PFSK-1 (cell line): ENCODE measurements around the gene E4F1.

Experiments used
- FOXP2 ChIP-seq: optimal IDR thresholded peaks from 2 replicates; pipeline ENCODE3; 2011; ENCODE audit warnings: borderline replicate concordance, control low read depth, inconsistent platforms; ENCODE audit not compliant: insufficient read depth; ENCODE audit errors: extremely low read length, extremely low read depth
- POLR2AphosphoS5 ChIP-seq: IDR thresholded peaks from 2 replicates; pipeline ENCODE4 v1.6.1; 2012; ENCODE audit warnings: low read depth, mild to moderate bottlenecking, control low read depth, low read length, moderate library complexity
- REST ChIP-seq, 2 experiments: IDR thresholded peaks; 2 replicates each; pipeline versions ENCODE4 v1.6.1 to v1.8.0; 2011 to 2012; ENCODE audit warnings: low read depth in 2 of 2, low read length in 2 of 2, control low read depth in 1 of 2, inconsistent platforms in 1 of 2, mild to moderate bottlenecking in 1 of 2, moderate library complexity in 1 of 2; ENCODE audit not compliant: insufficient read depth in 1 of 2
- SIN3A ChIP-seq: IDR thresholded peaks from 2 replicates; pipeline ENCODE4 v1.6.1; 2012; ENCODE audit warnings: mild to moderate bottlenecking, low read length, moderate library complexity, borderline replicate concordance; ENCODE audit not compliant: insufficient read depth
- TAF1 ChIP-seq: IDR thresholded peaks from 2 replicates; pipeline ENCODE4 v1.6.1; 2012; ENCODE audit warnings: low read length, control low read depth, borderline replicate concordance; ENCODE audit not compliant: insufficient read depth

The E4F1 gene

GRCh38 chr16:2195322-2196161 is 27.8 kb upstream of the E4F1 start:
- TF ChIP-seq SIN3A (no peak), POLR2AphosphoS5 (no peak), FOXP2 (no peak), TAF1 (no peak), REST (IDR thresholded peaks at IDR 0.05; ENCODE audit: insufficient read depth in 1 of 2, low read depth in 2 of 2, low read length in 2 of 2) (no peak)

GRCh38 chr16:2196162-2196980 is 27.0 kb upstream of the E4F1 start, which contains the start of gene CASKIN1:
Gene CASKIN1 (minus strand): TSS chr16:2196605. CDS start chr16:2196432, 173 bp downstream.
- TF ChIP-seq FOXP2 = no peak
- no peak for TF ChIP-seq SIN3A
- TF ChIP-seq REST (IDR thresholded peaks at IDR 0.05; ENCODE audit: insufficient read depth in 1 of 2, low read depth in 2 of 2, low read length in 2 of 2) = no peak
- no peak for TF ChIP-seq POLR2AphosphoS5
- TF ChIP-seq TAF1 = no peak

GRCh38 chr16:2196981-2197511 is 26.3 kb upstream of the E4F1 start:
- TF ChIP-seq TAF1 (no peak), REST (IDR thresholded peaks at IDR 0.05; ENCODE audit: insufficient read depth in 1 of 2, low read depth in 2 of 2, low read length in 2 of 2) (no peak), POLR2AphosphoS5 (no peak), FOXP2 (no peak), SIN3A (no peak)

- no peak for TF ChIP-seq REST (IDR thresholded peaks at IDR 0.05; ENCODE audit: insufficient read depth in 1 of 2, low read depth in 2 of 2, low read length in 2 of 2)
- TF ChIP-seq TAF1 = no peak
- TF ChIP-seq POLR2AphosphoS5 = no peak
- no peak for TF ChIP-seq FOXP2
- no peak for TF ChIP-seq SIN3A
Measured at GRCh38 chr16:2197765-2198164, 25.6 kb upstream of the E4F1 start.
